ENCODE results near the gene ZNRD2.

ZNRD2 gene

DNA sequence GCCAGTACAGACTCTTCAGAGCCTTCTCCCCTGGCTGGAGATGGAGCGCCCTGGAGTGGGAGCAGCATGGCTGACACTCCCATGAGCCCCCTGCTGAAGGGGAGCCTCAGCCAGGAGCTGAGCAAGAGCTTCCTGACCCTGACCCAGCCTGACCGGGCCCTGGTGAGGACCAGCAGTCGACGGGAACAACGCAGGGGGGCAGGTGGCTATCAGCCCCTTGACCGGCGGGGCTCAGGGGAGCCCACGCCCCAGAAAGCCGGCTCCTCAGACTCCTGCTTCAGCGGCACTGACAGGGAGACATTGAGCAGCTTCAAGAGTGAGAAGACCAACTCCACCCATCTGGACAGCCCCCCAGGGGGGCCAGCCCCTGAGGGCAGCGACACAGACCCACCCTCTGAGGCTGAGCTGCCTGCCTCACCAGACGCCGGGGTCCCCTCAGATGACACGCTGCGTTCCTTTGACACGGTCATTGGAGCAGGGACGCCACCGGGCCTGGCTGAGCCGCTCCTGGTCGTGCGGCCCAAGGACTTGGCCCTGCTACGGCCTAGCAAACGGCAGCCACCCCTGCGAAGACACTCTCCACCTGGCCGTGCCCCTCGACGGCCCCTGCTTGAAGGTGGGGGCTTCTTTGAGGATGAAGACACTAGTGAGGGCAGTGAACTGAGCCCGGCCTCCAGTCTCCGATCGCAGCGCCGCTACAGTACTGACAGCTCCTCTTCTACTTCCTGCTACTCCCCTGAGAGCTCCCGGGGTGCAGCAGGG, 47.9 kb downstream of the ZNRD2 start:
- TF ChIP-seq OSR1 (CRISPR knock-in tag; IDR thresholded peaks at IDR 0.05) (no peak), ZNF565 (CRISPR knock-in tag; conservative IDR thresholded peaks at IDR 0.05; ENCODE audit: low read depth) (no peak), ZNF70 (CRISPR knock-in tag; IDR thresholded peaks at IDR 0.05) (no peak), PPARA (CRISPR knock-in tag; IDR thresholded peaks at IDR 0.05; ENCODE audit: borderline replicate concordance) (no peak), ZC3H10 (CRISPR knock-in tag; IDR thresholded peaks at IDR 0.05) (no peak), ZFP3 (CRISPR knock-in tag; IDR thresholded peaks at IDR 0.05) (no peak), ESRRG (CRISPR knock-in tag; IDR thresholded peaks at IDR 0.05) (no peak)
- TF ChIP-seq, protein P1, sequence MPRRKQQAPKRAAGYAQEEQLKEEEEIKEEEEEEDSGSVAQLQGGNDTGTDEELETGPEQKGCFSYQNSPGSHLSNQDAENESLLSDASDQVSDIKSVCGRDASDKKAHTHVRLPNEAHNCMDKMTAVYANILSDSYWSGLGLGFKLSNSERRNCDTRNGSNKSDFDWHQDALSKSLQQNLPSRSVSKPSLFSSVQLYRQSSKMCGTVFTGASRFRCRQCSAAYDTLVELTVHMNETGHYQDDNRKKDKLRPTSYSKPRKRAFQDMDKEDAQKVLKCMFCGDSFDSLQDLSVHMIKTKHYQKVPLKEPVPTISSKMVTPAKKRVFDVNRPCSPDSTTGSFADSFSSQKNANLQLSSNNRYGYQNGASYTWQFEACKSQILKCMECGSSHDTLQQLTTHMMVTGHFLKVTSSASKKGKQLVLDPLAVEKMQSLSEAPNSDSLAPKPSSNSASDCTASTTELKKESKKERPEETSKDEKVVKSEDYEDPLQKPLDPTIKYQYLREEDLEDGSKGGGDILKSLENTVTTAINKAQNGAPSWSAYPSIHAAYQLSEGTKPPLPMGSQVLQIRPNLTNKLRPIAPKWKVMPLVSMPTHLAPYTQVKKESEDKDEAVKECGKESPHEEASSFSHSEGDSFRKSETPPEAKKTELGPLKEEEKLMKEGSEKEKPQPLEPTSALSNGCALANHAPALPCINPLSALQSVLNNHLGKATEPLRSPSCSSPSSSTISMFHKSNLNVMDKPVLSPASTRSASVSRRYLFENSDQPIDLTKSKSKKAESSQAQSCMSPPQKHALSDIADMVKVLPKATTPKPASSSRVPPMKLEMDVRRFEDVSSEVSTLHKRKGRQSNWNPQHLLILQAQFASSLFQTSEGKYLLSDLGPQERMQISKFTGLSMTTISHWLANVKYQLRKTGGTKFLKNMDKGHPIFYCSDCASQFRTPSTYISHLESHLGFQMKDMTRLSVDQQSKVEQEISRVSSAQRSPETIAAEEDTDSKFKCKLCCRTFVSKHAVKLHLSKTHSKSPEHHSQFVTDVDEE (CRISPR knock-in tag; IDR thresholded peaks at IDR 0.05) = no peak
- TF ChIP-seq, protein P2, sequence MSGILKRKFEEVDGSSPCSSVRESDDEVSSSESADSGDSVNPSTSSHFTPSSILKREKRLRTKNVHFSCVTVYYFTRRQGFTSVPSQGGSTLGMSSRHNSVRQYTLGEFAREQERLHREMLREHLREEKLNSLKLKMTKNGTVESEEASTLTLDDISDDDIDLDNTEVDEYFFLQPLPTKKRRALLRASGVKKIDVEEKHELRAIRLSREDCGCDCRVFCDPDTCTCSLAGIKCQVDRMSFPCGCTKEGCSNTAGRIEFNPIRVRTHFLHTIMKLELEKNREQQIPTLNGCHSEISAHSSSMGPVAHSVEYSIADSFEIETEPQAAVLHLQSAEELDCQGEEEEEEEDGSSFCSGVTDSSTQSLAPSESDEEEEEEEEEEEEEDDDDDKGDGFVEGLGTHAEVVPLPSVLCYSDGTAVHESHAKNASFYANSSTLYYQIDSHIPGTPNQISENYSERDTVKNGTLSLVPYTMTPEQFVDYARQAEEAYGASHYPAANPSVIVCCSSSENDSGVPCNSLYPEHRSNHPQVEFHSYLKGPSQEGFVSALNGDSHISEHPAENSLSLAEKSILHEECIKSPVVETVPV (CRISPR knock-in tag; IDR thresholded peaks at IDR 0.05) = no peak
- TF ChIP-seq, protein P3, sequence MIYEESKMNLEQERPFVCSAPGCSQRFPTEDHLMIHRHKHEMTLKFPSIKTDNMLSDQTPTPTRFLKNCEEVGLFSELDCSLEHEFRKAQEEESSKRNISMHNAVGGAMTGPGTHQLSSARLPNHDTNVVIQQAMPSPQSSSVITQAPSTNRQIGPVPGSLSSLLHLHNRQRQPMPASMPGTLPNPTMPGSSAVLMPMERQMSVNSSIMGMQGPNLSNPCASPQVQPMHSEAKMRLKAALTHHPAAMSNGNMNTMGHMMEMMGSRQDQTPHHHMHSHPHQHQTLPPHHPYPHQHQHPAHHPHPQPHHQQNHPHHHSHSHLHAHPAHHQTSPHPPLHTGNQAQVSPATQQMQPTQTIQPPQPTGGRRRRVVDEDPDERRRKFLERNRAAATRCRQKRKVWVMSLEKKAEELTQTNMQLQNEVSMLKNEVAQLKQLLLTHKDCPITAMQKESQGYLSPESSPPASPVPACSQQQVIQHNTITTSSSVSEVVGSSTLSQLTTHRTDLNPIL (CRISPR knock-in tag; IDR thresholded peaks at IDR 0.05; ENCODE audit: low read depth) = no peak
- no peak for ATAC-seq

DNA sequence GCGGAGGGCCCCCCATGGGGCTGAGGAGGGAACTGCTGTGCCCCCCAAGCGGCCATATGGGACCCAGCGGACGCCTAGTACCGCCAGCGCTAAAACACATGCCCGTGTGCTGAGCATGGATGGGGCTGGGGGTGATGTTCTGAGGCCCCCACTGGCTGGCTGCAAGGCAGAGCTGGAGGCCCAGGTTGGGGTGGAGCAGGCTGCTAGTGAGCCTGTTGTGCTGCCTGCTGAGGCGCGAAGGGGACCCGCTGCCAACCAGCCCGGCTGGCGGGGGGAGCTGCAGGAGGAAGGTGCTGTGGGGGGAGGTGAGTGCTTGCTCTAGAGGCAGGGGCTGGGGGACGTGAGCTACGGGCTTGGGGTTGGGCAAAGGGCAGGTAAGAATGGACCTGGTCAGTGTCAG, 48.5 kb downstream of the ZNRD2 start:
- ATAC-seq = no peak
- TF ChIP-seq RARB (CRISPR knock-in tag; IDR thresholded peaks at IDR 0.05) (no peak), GLIS3 (CRISPR knock-in tag; IDR thresholded peaks at IDR 0.05) (no peak), ARNTL (CRISPR knock-in tag; IDR thresholded peaks at IDR 0.05; ENCODE audit: borderline replicate concordance, low read depth) (no peak), ZNF565 (CRISPR knock-in tag; conservative IDR thresholded peaks at IDR 0.05; ENCODE audit: low read depth) (no peak), ZNF70 (CRISPR knock-in tag; IDR thresholded peaks at IDR 0.05) (no peak), OSR1 (CRISPR knock-in tag; IDR thresholded peaks at IDR 0.05) (no peak)
- TF ChIP-seq, protein P2 (CRISPR knock-in tag; IDR thresholded peaks at IDR 0.05) = no peak
- TF ChIP-seq, protein P4, sequence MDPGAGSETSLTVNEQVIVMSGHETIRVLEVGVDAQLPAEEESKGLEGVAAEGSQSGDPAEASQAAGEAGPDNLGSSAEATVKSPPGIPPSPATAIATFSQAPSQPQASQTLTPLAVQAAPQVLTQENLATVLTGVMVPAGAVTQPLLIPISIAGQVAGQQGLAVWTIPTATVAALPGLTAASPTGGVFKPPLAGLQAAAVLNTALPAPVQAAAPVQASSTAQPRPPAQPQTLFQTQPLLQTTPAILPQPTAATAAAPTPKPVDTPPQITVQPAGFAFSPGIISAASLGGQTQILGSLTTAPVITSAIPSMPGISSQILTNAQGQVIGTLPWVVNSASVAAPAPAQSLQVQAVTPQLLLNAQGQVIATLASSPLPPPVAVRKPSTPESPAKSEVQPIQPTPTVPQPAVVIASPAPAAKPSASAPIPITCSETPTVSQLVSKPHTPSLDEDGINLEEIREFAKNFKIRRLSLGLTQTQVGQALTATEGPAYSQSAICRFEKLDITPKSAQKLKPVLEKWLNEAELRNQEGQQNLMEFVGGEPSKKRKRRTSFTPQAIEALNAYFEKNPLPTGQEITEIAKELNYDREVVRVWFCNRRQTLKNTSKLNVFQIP (CRISPR knock-in tag; IDR thresholded peaks at IDR 0.05; ENCODE audit: borderline replicate concordance, low read depth) = no peak

DNA sequence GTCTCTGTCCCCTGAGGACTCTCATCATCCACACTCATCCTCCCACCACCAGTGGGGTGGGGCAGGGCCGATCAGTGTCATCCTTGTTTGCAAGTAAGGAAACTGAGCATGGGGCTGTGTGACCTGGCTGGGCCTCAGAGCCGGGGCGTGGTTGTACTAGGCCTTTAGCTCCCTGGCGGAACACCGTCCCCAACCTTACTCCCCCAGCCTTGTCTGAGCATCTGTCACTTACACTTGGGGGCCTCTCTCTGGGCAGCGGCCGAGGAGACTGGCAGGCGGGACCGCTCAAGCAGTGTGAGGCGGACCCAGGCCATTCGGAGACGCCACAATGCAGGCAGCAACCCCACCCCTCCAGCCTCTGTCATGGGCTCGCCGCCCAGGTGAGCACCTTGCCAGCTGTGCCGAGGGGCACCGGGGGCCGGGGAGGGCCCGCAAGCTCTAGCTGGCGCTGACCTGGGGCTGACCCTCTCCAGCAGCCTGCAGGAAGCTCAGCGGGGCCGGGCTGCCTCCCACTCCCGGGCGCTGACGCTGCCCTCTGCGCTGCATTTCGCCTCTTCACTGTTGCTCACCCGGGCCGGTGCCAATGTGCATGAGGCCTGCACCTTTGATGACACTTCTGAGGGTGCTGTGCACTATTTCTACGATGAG, 49.1 kb downstream of the ZNRD2 start:
- ATAC-seq = no peak
- TF ChIP-seq, protein P5, sequence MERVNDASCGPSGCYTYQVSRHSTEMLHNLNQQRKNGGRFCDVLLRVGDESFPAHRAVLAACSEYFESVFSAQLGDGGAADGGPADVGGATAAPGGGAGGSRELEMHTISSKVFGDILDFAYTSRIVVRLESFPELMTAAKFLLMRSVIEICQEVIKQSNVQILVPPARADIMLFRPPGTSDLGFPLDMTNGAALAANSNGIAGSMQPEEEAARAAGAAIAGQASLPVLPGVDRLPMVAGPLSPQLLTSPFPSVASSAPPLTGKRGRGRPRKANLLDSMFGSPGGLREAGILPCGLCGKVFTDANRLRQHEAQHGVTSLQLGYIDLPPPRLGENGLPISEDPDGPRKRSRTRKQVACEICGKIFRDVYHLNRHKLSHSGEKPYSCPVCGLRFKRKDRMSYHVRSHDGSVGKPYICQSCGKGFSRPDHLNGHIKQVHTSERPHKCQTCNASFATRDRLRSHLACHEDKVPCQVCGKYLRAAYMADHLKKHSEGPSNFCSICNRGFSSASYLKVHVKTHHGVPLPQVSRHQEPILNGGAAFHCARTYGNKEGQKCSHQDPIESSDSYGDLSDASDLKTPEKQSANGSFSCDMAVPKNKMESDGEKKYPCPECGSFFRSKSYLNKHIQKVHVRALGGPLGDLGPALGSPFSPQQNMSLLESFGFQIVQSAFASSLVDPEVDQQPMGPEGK (CRISPR knock-in tag; IDR thresholded peaks at IDR 0.05; ENCODE audit: borderline replicate concordance) = no peak
- TF ChIP-seq SNAI2 (CRISPR knock-in tag; IDR thresholded peaks at IDR 0.05) (no peak), BACH2 (CRISPR knock-in tag; IDR thresholded peaks at IDR 0.05; ENCODE audit: borderline replicate concordance) (no peak), ZNF565 (CRISPR knock-in tag; conservative IDR thresholded peaks at IDR 0.05; ENCODE audit: low read depth) (no peak), TOX (CRISPR knock-in tag; IDR thresholded peaks at IDR 0.05; ENCODE audit: borderline replicate concordance) (no peak), ZNF70 (CRISPR knock-in tag; IDR thresholded peaks at IDR 0.05) (no peak), ARNTL (CRISPR knock-in tag; IDR thresholded peaks at IDR 0.05; ENCODE audit: borderline replicate concordance, low read depth) (no peak), OSR1 (CRISPR knock-in tag; IDR thresholded peaks at IDR 0.05) (no peak)
- TF ChIP-seq, protein P1 (CRISPR knock-in tag; IDR thresholded peaks at IDR 0.05) = no peak
- TF ChIP-seq, protein P3 (CRISPR knock-in tag; IDR thresholded peaks at IDR 0.05; ENCODE audit: low read depth) = no peak
